ENCODE results near the gene HNRNPA3. TPM values are rescaled to one million over a fixed set of nuclear protein-coding genes. Genes with fewer than 3 reads are reported as not detected.

The HNRNPA3 gene
- total and polyA plus RNA-seq, 2 of the 13 experiments (the other 11 are each of a cell fraction or from before 2014, with no cell fraction given) = 73.3 to 97.7 TPM

DNA sequence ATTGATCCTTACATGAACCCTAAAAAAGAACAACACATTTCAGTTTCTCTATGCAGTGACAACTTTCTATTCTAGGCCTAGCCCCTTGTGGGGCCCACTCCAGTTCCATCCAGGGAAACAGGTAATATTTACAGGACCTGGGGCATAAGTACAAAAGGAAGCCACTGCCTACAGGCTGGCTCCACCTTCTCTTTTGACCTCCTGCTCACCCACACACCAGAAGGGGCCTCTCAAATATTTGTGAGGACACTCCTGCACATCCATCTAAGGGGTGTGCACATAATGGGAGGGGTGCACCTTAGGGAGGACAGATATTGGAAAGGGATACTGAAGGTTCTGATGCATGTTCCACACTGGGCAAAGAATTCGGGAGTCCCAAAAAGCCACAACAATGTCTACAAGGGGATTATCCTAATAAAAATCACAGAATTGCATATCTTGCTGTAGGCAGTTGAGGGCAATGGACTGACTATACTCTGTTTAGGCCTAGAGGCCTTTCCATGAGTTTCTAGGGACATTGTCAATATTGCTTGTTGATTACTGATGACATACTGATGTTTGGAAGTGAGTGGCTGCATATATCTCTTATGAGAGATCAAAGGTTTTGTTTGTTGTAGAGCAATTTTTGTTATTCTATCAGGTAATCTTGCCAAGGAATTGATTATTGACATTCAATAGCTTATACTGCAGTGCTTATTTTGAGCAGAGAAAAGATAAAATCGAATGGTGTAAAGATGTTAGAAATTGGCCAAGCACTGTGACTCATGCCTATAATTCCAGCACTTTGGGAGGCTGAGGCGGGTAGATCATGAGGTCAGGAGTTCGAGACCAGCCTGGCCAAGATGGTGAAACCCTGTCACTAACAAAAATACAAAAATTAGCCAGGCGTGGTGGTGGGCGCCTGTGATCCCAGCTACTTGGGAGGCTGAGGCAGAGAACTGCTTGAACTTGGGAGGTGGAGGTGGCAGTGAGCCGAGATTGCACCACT, 23.8 kb upstream of the HNRNPA3 start (continued):
- TF ChIP-seq ZBED4 (CRISPR knock-in tag; IDR thresholded peaks at IDR 0.05; ENCODE audit: borderline replicate concordance) (peak; percentile 67; the same call in 1 of the 2 replicates), SETDB1 (CRISPR knock-in tag; IDR thresholded peaks at IDR 0.05; ENCODE audit: borderline replicate concordance) (0 out of 2 replicates have a peak, but pooled peaks have one; percentile 40), REPIN1 (CRISPR knock-in tag; IDR thresholded peaks at IDR 0.05; ENCODE audit: borderline replicate concordance, low read depth) (peak; percentile 75; the same call in 1 of the 2 replicates), ZBTB8A (CRISPR knock-in tag; IDR thresholded peaks at IDR 0.05; ENCODE audit: borderline replicate concordance, low read depth) (no peak), DZIP1 (CRISPR knock-in tag; IDR thresholded peaks at IDR 0.05) (no peak), PTBP1 (IDR thresholded peaks at IDR 0.05; ENCODE audit: low read depth, low read length, poor library complexity, severe bottlenecking) (no peak), SALL1 (CRISPR knock-in tag; IDR thresholded peaks at IDR 0.05) (peak; percentile 94), ZNF343 (CRISPR knock-in tag; IDR thresholded peaks at IDR 0.05) (0 out of 2 replicates have a peak, but pooled peaks have one; percentile 7), ZNF749 (CRISPR knock-in tag; IDR thresholded peaks at IDR 0.05; ENCODE audit: borderline replicate concordance) (no peak), CREBL2 (CRISPR knock-in tag; IDR thresholded peaks at IDR 0.05; ENCODE audit: borderline replicate concordance) (no peak), SP4 (CRISPR knock-in tag; IDR thresholded peaks at IDR 0.05) (no peak), HOXA5 (CRISPR knock-in tag; IDR thresholded peaks at IDR 0.05) (peak; percentile 61; the same call in 1 of the 2 replicates), POLR2AphosphoS5 (IDR thresholded peaks at IDR 0.05; ENCODE audit: low read depth, low read length) (peak; percentile 52; the same call in 1 of the 2 replicates), TFE3 (CRISPR knock-in tag; IDR thresholded peaks at IDR 0.05) (peak; percentile 38; the same call in 1 of the 2 replicates)
- TF ChIP-seq, protein P1, sequence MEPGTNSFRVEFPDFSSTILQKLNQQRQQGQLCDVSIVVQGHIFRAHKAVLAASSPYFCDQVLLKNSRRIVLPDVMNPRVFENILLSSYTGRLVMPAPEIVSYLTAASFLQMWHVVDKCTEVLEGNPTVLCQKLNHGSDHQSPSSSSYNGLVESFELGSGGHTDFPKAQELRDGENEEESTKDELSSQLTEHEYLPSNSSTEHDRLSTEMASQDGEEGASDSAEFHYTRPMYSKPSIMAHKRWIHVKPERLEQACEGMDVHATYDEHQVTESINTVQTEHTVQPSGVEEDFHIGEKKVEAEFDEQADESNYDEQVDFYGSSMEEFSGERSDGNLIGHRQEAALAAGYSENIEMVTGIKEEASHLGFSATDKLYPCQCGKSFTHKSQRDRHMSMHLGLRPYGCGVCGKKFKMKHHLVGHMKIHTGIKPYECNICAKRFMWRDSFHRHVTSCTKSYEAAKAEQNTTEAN (CRISPR knock-in tag; conservative IDR thresholded peaks at IDR 0.05) = peak; percentile 90

All from HepG2 (cell line).